Progenitor cell of endocrine pancreas (in vitro differentiated cells): ENCODE results near the gene RNLS. TPM values are rescaled to one million over a fixed set of nuclear protein-coding genes. Genes with fewer than 3 reads are reported as not detected.

Experiments
- DNase-seq: peaks from one replicate; pipeline ENCODE4 v3.0.0; 2021; ENCODE audit warnings: low spot score; ENCODE audit not compliant: unreplicated experiment
- H3K27ac Mint-ChIP-seq: 2 replicates; pipeline ENCODE4 v1.8.0; 2021; ENCODE audit warnings: mild to moderate bottlenecking, moderate library complexity, mixed read lengths
- H3K27me3 Mint-ChIP-seq: 2 replicates; pipeline ENCODE4 v1.8.0; 2021; ENCODE audit warnings: mixed read lengths
- H3K36me3 Mint-ChIP-seq: 2 replicates; pipeline ENCODE4 v1.8.0; 2022; ENCODE audit warnings: mixed read lengths; ENCODE audit not compliant: insufficient read depth
- H3K4me1 Mint-ChIP-seq: 2 replicates; pipeline ENCODE4 v1.8.0; 2021; ENCODE audit warnings: low read depth, mixed read lengths
- H3K4me3 Mint-ChIP-seq: 2 replicates; pipeline ENCODE4 v1.8.0; 2021; ENCODE audit warnings: low read depth, mild to moderate bottlenecking, moderate library complexity, mixed read lengths
- H3K9me3 Mint-ChIP-seq: 2 replicates; pipeline ENCODE4 v1.8.0; 2021; ENCODE audit warnings: low read depth, mixed read lengths
- CTCF ChIP-seq: fragments of 200-600 bp; sonication (generic); IDR thresholded peaks from one replicate; pipeline ENCODE4 v1.5.0; 2021; ENCODE audit warnings: antibody characterized with exemption, mild to moderate bottlenecking; ENCODE audit not compliant: unreplicated experiment
- total RNA-seq: library from RNA; stranded (reverse); gene quantifications from 2 replicates; pipeline ENCODE4 v1.2.1, GENCODE V29; 2021

Gene RNLS
- total RNA-seq, 1 donor from 2014 or later = 7.5 TPM

GRCh38 chr10:88256013-88256680 lies 327.0 kb downstream of the RNLS start:
- H3K27ac Mint-ChIP-seq = no peak overlapping the region
- H3K4me1 Mint-ChIP-seq = peaks cover 13% of the 10 kb centered on the region
- H3K36me3 Mint-ChIP-seq = no peaks in the 10 kb centered on the region
- no peak overlapping the region for H3K4me3 Mint-ChIP-seq
- no peak for DNase-seq
- TF ChIP-seq CTCF = no peak
- H3K27me3 Mint-ChIP-seq = no peaks in the 10 kb centered on the region
- peaks cover 4% of the 10 kb centered on the region for H3K9me3 Mint-ChIP-seq

GRCh38 chr10:88254091-88254490 lies 329.0 kb downstream of the RNLS start:
- Mint-ChIP-seq H3K36me3 (no peaks in the 10 kb centered on the region), H3K4me1 (peaks cover 15% of the 10 kb centered on the region), H3K27me3 (no peaks in the 10 kb centered on the region), H3K9me3 (no peaks in the 10 kb centered on the region), H3K27ac (no peak overlapping the region), H3K4me3 (no peak overlapping the region)
- DNase-seq = no peak
- TF ChIP-seq CTCF = no peak

GRCh38 chr10:88253622-88254021 lies 329.5 kb downstream of the RNLS start:
- DNase-seq = no peak
- H3K9me3 Mint-ChIP-seq = no peaks in the 10 kb centered on the region
- no peak for TF ChIP-seq CTCF
- H3K4me3 Mint-ChIP-seq = no peak overlapping the region
- H3K27me3 Mint-ChIP-seq = no peaks in the 10 kb centered on the region
- H3K27ac Mint-ChIP-seq = no peak overlapping the region
- H3K36me3 Mint-ChIP-seq = no peaks in the 10 kb centered on the region
- H3K4me1 Mint-ChIP-seq = peaks cover 15% of the 10 kb centered on the region

- no peak overlapping the region for H3K27ac Mint-ChIP-seq
- H3K4me3 Mint-ChIP-seq = no peak overlapping the region
- peaks cover 16% of the 10 kb centered on the region for H3K4me1 Mint-ChIP-seq
- H3K36me3 Mint-ChIP-seq = no peaks in the 10 kb centered on the region
- TF ChIP-seq CTCF = no peak
- no peaks in the 10 kb centered on the region for H3K9me3 Mint-ChIP-seq
- no peak for DNase-seq
- H3K27me3 Mint-ChIP-seq = no peaks in the 10 kb centered on the region
Observed at GRCh38 chr10:88253128-88253527, 330.0 kb downstream of the RNLS start.

GRCh38 chr10:88249450-88249849 lies 333.7 kb downstream of the RNLS start:
- peaks cover 16% of the 10 kb centered on the region for H3K4me1 Mint-ChIP-seq
- H3K9me3 Mint-ChIP-seq = no peaks in the 10 kb centered on the region
- peaks cover 14% of the 10 kb centered on the region for H3K27me3 Mint-ChIP-seq
- no peak for DNase-seq
- no peaks in the 10 kb centered on the region for H3K36me3 Mint-ChIP-seq
- TF ChIP-seq CTCF = no peak
- H3K27ac Mint-ChIP-seq = no peak overlapping the region
- H3K4me3 Mint-ChIP-seq = no peak overlapping the region
